Smooth muscle cell (in vitro differentiated cells): ENCODE measurements around the gene CETP. TPM values are rescaled to one million over a fixed set of nuclear protein-coding genes. Genes with fewer than 3 reads are reported as not detected.
"Not testable (repeated sequence)": the region's sequence is repeated elsewhere in the genome, so short reads cannot be mapped to it uniquely, and the experiment has no call there.

ENCODE experiments used
- DNase-seq: peaks from one replicate; lab custom pipeline; 2025; ENCODE audit not compliant: unreplicated experiment; lab: John Stamatoyannopoulos, UW
- H2AFZ ChIP-seq: fragments of 200-600 bp; sonication (generic); 2 replicates; pipeline ENCODE4 v1.6.0; 2016; ENCODE audit warnings: antibody characterized with exemption, low read depth, mild to moderate bottlenecking
- H3F3A ChIP-seq: fragments of 200-600 bp; sonication (generic); 2 replicates; pipeline ENCODE4 v1.6.0; 2017; ENCODE audit warnings: antibody characterized with exemption, low read depth
- H3K27ac ChIP-seq: fragments of 200-600 bp; sonication (generic); 2 replicates; pipeline ENCODE4 v1.5.1; 2016; ENCODE audit warnings: low read depth, mild to moderate bottlenecking
- H3K27me3 ChIP-seq: fragments of 200-600 bp; sonication (generic); 2 replicates; pipeline ENCODE4 v1.6.1; 2016; ENCODE audit warnings: low read depth, mild to moderate bottlenecking
- H3K36me3 ChIP-seq: fragments of 200-600 bp; sonication (generic); 2 replicates; pipeline ENCODE4 v1.5.1; 2016; ENCODE audit warnings: low read depth
- H3K4me1 ChIP-seq: fragments of 200-600 bp; sonication (generic); 2 replicates; pipeline ENCODE4 v1.5.1; 2016; ENCODE audit warnings: low read depth
- H3K4me2 ChIP-seq: fragments of 200-600 bp; sonication (generic); 2 replicates; pipeline ENCODE4 v1.6.0; 2016; ENCODE audit warnings: mild to moderate bottlenecking
- H3K4me3 ChIP-seq: fragments of 200-600 bp; sonication (generic); 2 replicates; pipeline ENCODE4 v1.5.1; 2016; ENCODE audit warnings: mild to moderate bottlenecking
- H3K79me2 ChIP-seq: fragments of 200-600 bp; sonication (generic); 2 replicates; pipeline ENCODE4 v1.6.0; 2016; ENCODE audit warnings: low read depth, mild to moderate bottlenecking
- H3K9ac ChIP-seq: fragments of 200-600 bp; sonication (generic); 2 replicates; pipeline ENCODE4 v1.6.0; 2016; ENCODE audit warnings: low read depth
- H3K9me3 ChIP-seq: fragments of 200-600 bp; sonication (generic); replicated peaks from 2 replicates; pipeline ENCODE4 v1.5.1; 2016; ENCODE audit warnings: low read depth
- H4K20me1 ChIP-seq: fragments of 200-600 bp; sonication (generic); 2 replicates; pipeline ENCODE4 v1.6.0; 2016; ENCODE audit warnings: low read depth
- WGBS: methylation state at CpG from one replicate; pipeline ENCODE4 v1.1.7; 2016; ENCODE audit warnings: low lambda C conversion rate; 5-methylcytosine and 5-hydroxymethylcytosine counted together
- polyA plus RNA-seq: library from polyadenylated mRNA; unstranded; fragments of >200 nt; fragmentation: Nextera tagmentation; extraction: Ambion mirVana; gene quantifications from 2 replicates; pipeline ENCODE4 v1.2.1, GENCODE V29; 2016
- total RNA-seq: library from RNA; depleted of rRNA; stranded (reverse); fragments of >200 nt; gene quantifications from 2 replicates; pipeline ENCODE4 v1.2.3, GENCODE V29; 2014
- TF ChIP-seq, protein P1 (sequence below): fragments of 200-600 bp; sonication (generic); IDR thresholded peaks from 2 replicates; pipeline ENCODE4 v1.5.1; 2017; ENCODE audit warnings: borderline replicate concordance, mild to moderate bottlenecking, antibody characterized with exemption; ENCODE audit not compliant: insufficient read depth, poor library complexity, severe bottlenecking

CETP gene
- total and polyA plus RNA-seq, 2 experiments from 2014 or later, result not detected

DNA sequence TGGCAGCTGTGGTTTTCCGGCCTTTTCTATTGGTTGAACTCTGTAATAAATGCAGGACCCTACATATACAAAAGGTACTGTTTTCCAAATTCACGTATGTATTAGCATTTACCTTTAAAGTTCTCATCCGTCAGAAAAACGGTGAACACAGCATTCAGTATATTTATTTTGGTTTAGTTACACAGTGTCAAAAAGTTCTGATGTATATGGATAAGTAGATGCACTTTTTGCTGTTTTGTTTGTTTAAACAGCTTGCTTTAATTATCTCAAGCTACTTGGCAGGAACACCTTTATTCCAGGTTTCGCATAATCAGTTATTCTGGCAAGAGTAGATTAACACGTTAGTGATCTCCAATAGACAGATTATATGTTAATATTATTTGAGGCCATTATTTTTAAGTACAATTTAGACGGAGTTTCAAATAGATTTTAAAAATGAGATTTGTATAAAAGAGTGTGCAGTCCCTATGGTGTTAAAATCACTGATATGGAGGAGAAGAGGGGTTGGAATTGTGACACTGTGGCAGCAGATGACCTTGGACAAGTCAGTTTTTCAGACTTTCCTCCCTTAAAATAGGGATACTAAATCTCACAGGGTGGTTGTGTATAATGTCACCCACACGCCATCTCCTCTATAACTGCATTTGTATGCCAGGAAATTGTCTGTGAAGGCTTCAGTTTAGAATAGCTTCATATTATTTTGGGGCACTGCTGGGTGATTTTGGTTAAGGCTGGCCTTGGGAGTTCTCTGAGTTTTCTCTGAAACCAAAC lies 27.7 kb upstream of the CETP start:
- no peak overlapping the region for H2AFZ ChIP-seq
- no peaks in the 10 kb centered on the region for H3K27me3 ChIP-seq
- H3K79me2 ChIP-seq, result peaks cover 57% of the 10 kb centered on the region
- no peaks in the 10 kb centered on the region for H3K9me3 ChIP-seq
- H3K9ac ChIP-seq, result peak overlapping the region; percentile 97
- peak overlapping the region; percentile 98 for H3K4me2 ChIP-seq
- H3F3A ChIP-seq, result peaks cover 16% of the 10 kb centered on the region
- TF ChIP-seq, protein P1, sequence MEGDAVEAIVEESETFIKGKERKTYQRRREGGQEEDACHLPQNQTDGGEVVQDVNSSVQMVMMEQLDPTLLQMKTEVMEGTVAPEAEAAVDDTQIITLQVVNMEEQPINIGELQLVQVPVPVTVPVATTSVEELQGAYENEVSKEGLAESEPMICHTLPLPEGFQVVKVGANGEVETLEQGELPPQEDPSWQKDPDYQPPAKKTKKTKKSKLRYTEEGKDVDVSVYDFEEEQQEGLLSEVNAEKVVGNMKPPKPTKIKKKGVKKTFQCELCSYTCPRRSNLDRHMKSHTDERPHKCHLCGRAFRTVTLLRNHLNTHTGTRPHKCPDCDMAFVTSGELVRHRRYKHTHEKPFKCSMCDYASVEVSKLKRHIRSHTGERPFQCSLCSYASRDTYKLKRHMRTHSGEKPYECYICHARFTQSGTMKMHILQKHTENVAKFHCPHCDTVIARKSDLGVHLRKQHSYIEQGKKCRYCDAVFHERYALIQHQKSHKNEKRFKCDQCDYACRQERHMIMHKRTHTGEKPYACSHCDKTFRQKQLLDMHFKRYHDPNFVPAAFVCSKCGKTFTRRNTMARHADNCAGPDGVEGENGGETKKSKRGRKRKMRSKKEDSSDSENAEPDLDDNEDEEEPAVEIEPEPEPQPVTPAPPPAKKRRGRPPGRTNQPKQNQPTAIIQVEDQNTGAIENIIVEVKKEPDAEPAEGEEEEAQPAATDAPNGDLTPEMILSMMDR, result no peak
- 77% methylated on average over 8 of the region's 8 CpGs for WGBS
- peak overlapping the region; percentile 97 for H3K4me3 ChIP-seq
- peaks cover 21% of the 10 kb centered on the region for H3K4me1 ChIP-seq
- H4K20me1 ChIP-seq, result peaks cover 68% of the 10 kb centered on the region
- peaks cover 28% of the 10 kb centered on the region for H3K36me3 ChIP-seq
- peak overlapping the region; percentile 84 for H3K27ac ChIP-seq
- no peak for DNase-seq

DNA sequence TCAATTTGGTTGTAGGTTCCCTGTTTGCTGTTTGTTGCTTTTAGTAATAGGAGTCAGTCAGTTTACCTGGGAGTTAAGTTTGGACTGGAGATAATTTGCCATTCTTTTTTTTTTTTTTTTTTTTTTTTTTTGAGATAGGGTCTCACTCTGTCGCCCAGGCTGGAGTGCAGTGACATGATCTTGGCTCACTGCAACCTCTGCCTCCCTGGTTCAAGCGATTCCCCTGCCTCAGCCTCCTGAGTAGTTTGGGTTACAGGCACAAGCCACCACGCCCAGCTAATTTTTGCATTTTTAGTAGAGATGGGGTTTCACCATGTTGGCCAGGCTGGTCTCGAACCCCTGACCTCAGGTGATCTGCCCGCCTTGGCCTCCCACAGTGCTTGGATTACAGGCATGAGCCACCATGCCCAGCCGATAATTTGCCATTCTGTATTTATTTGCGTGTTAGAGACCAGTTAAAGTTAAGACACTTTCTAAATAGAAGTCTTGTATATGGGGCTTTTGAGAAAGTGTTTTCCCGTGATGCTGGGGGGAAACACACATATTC lies 27.1 kb upstream of the CETP start:
- H3K4me1 ChIP-seq, result peaks cover 21% of the 10 kb centered on the region
- H3K9ac ChIP-seq, result peak overlapping the region; percentile 97
- peaks cover 57% of the 10 kb centered on the region for H3K79me2 ChIP-seq
- H4K20me1 ChIP-seq, result peaks cover 75% of the 10 kb centered on the region
- peak overlapping the region; percentile 12 for H3K27ac ChIP-seq
- H3F3A ChIP-seq, result peaks cover 20% of the 10 kb centered on the region
- peak overlapping the region; percentile 98 for H3K4me2 ChIP-seq
- not testable (repeated sequence) for H3K27me3 ChIP-seq, H2AFZ ChIP-seq, DNase-seq, H3K9me3 ChIP-seq
- H3K4me3 ChIP-seq, result peak overlapping the region; percentile 97
- peaks cover 31% of the 10 kb centered on the region for H3K36me3 ChIP-seq
- 78% methylated on average over 8 of the region's 8 CpGs for WGBS

DNA sequence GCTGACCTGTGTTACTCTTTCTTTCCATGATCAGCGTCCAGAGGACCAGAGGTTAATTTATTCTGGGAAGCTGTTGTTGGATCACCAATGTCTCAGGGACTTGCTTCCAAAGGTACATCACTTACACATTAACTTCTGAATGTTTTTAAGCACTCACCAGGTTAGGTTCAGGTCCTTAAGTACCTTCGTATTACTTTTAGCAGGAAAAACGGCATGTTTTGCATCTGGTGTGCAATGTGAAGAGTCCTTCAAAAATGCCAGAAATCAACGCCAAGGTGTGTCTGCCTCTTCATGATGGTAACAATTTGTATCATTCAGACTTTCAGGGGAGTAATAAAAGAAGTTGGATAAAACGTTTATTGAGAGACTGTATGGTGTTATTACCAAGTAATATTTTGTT lies 26.5 kb upstream of the CETP start:
- H3K4me3 ChIP-seq, result peak overlapping the region; percentile 97
- no peak overlapping the region for H3K9ac ChIP-seq
- H3K27ac ChIP-seq, result peak overlapping the region; percentile 12
- no peak overlapping the region for H2AFZ ChIP-seq
- 85% methylated on average over 5 of the region's 5 CpGs for WGBS
- H4K20me1 ChIP-seq, result peaks cover 80% of the 10 kb centered on the region
- no peaks in the 10 kb centered on the region for H3K9me3 ChIP-seq
- no peaks in the 10 kb centered on the region for H3K27me3 ChIP-seq
- H3K36me3 ChIP-seq, result peaks cover 31% of the 10 kb centered on the region
- H3K79me2 ChIP-seq, result peaks cover 61% of the 10 kb centered on the region
- TF ChIP-seq, protein P1, result no peak
- peaks cover 20% of the 10 kb centered on the region for H3F3A ChIP-seq
- H3K4me2 ChIP-seq, result peak overlapping the region; percentile 98
- H3K4me1 ChIP-seq, result peaks cover 21% of the 10 kb centered on the region
- DNase-seq, result no peak

DNA sequence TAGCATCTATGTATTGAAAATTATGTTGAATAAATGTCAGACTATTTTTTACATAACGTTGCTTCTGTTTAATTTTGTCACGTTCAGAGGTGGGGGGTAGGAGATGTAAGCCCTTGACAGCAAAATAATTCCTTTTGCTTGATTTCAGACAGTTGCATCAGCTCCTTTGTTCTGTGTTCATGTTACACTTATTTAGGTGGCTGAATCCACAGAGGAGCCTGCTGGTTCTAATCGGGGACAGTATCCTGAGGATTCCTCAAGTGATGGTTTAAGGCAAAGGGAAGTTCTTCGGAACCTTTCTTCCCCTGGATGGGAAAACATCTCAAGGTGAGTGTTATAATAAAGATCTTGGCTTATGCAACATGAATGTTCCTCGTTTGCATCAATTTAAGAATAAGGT lies 25.3 kb upstream of the CETP start:
- peaks cover 16% of the 10 kb centered on the region for H3K4me1 ChIP-seq
- H3K27me3 ChIP-seq, result no peaks in the 10 kb centered on the region
- WGBS, result 79% methylated on average over 5 of the region's 5 CpGs
- DNase-seq, result no peak
- H3F3A ChIP-seq, result peaks cover 20% of the 10 kb centered on the region
- peak overlapping the region; percentile 98 for H3K4me2 ChIP-seq
- peak overlapping the region; percentile 12 for H3K27ac ChIP-seq
- peaks cover 93% of the 10 kb centered on the region for H4K20me1 ChIP-seq
- H3K4me3 ChIP-seq, result no peak overlapping the region
- TF ChIP-seq, protein P1, result no peak
- H2AFZ ChIP-seq, result no peak overlapping the region
- no peak overlapping the region for H3K9ac ChIP-seq
- peaks cover 31% of the 10 kb centered on the region for H3K36me3 ChIP-seq
- H3K9me3 ChIP-seq, result no peaks in the 10 kb centered on the region
- H3K79me2 ChIP-seq, result peaks cover 62% of the 10 kb centered on the region
